ENCODE results near the gene PFKFB1. TPM values are rescaled to one million over a fixed set of nuclear protein-coding genes. Genes with fewer than 3 reads are reported as not detected.

Gene PFKFB1
- total RNA-seq, 1 donor from 2014 or later, result 0.26 TPM

GRCh38 chrX:55011294-55011693 is 17.3 kb upstream of the PFKFB1 start:
- TF ChIP-seq CTCF (IDR thresholded peaks at IDR 0.05; ENCODE audit: insufficient read depth, low read length, severe bottlenecking), result peak; percentile 9
- Histone ChIP-seq H3K27me3 (ENCODE audit: control insufficient read depth, insufficient read depth, low read length) (no peaks in the 10 kb centered on the region), H3K4me3 (ENCODE audit: low read depth, low read length) (no peak overlapping the region), H3K36me3 (ENCODE audit: control insufficient read depth, insufficient read depth, low read length) (peaks cover 1% of the 10 kb centered on the region)
- FAIRE-seq, result no peak
- DNase-seq (ENCODE audit: low read depth), result no peak

- Histone ChIP-seq H3K36me3 (ENCODE audit: control insufficient read depth, insufficient read depth, low read length) (peaks cover 4% of the 10 kb centered on the region), H3K4me3 (ENCODE audit: low read depth, low read length) (no peak overlapping the region), H3K27me3 (ENCODE audit: control insufficient read depth, insufficient read depth, low read length) (no peaks in the 10 kb centered on the region)
- TF ChIP-seq CTCF (IDR thresholded peaks at IDR 0.05; ENCODE audit: insufficient read depth, low read length, severe bottlenecking), result no peak
- peak; percentile 79 for DNase-seq (ENCODE audit: low read depth)
- FAIRE-seq, result no peak
These were observed 14.8 kb upstream of the PFKFB1 start for GRCh38 chrX:55008571-55009358.

- no peak for TF ChIP-seq CTCF (IDR thresholded peaks at IDR 0.05; ENCODE audit: insufficient read depth, low read length, severe bottlenecking)
- FAIRE-seq, result no peak
- Histone ChIP-seq H3K36me3 (ENCODE audit: control insufficient read depth, insufficient read depth, low read length) (peaks cover 8% of the 10 kb centered on the region), H3K4me3 (ENCODE audit: low read depth, low read length) (no peak overlapping the region), H3K27me3 (ENCODE audit: control insufficient read depth, insufficient read depth, low read length) (no peaks in the 10 kb centered on the region)
- peak; percentile 74 for DNase-seq (ENCODE audit: low read depth)
These were observed 13.7 kb upstream of the PFKFB1 start for GRCh38 chrX:55007656-55008055.

- H3K36me3 ChIP-seq (ENCODE audit: control insufficient read depth, insufficient read depth, low read length), result peaks cover 8% of the 10 kb centered on the region
- DNase-seq (ENCODE audit: low read depth) (peak; percentile 51), FAIRE-seq (no peak)
These were observed 13.0 kb upstream of the PFKFB1 start for GRCh38 chrX:55006827-55007621.

GRCh38 chrX:55005256-55005655 is 11.3 kb upstream of the PFKFB1 start:
- Histone ChIP-seq H3K36me3 (ENCODE audit: control insufficient read depth, insufficient read depth, low read length) (peaks cover 8% of the 10 kb centered on the region), H3K27me3 (ENCODE audit: control insufficient read depth, insufficient read depth, low read length) (no peaks in the 10 kb centered on the region), H3K4me3 (ENCODE audit: low read depth, low read length) (no peak overlapping the region)
- FAIRE-seq, result no peak
- no peak for TF ChIP-seq CTCF (IDR thresholded peaks at IDR 0.05; ENCODE audit: insufficient read depth, low read length, severe bottlenecking)
- DNase-seq (ENCODE audit: low read depth), result no peak

More at GRCh38 chrX:55006827-55007621, 13.0 kb upstream of the PFKFB1 start:
- H3K4me3 ChIP-seq (ENCODE audit: low read depth, low read length), result no peak overlapping the region
- no peaks in the 10 kb centered on the region for H3K27me3 ChIP-seq (ENCODE audit: control insufficient read depth, insufficient read depth, low read length)
- no peak for TF ChIP-seq CTCF (IDR thresholded peaks at IDR 0.05; ENCODE audit: insufficient read depth, low read length, severe bottlenecking)

All from bronchial epithelial cell (primary cell).